MCF 10A (cell line): ENCODE data around the gene B4GALT2. TPM values are rescaled to one million over a fixed set of nuclear protein-coding genes. Genes with fewer than 3 reads are reported as not detected.

Experiments
- BruUV-seq: library from RNA; stranded (reverse); fragments of 400-500 nt; replicated peaks from 2 replicates; lab custom pipeline; 2021; lab: Mats Ljungman, UMichigan
- CTCF ChIA-PET: fragments of 300-600 bp; sonication (Branson Sonifier 250); formaldehyde crosslinking; extraction: SDS; loops from one replicate; lab custom pipeline; 2021; ENCODE audit warnings: antibody characterized with exemption, inconsistent platforms; lab: Yijun Ruan, JAX
- POLR2A ChIA-PET: fragments of 300-600, 350-650 bp; sonication (Branson Sonifier 250); formaldehyde crosslinking; extraction: SDS; loops from one replicate; lab custom pipeline; 2020; ENCODE audit warnings: antibody characterized with exemption, inconsistent platforms; lab: Yijun Ruan, JAX
- DNase-seq: peaks from one replicate; pipeline ENCODE4 v3.0.0-alpha.2; 2018; ENCODE audit not compliant: unreplicated experiment
- H3K27ac Mint-ChIP-seq: one replicate; pipeline ENCODE4 v1.8.0; 2022; ENCODE audit warnings: mild to moderate bottlenecking, low read depth, mixed read lengths; ENCODE audit not compliant: unreplicated experiment
- H3K27me3 Mint-ChIP-seq: one replicate; pipeline ENCODE4 v1.8.0; 2022; ENCODE audit warnings: mixed read lengths; ENCODE audit not compliant: insufficient read depth, unreplicated experiment
- H3K36me3 Mint-ChIP-seq: one replicate; pipeline ENCODE4 v1.8.0; 2022; ENCODE audit warnings: mild to moderate bottlenecking, moderate library complexity, mixed read lengths; ENCODE audit not compliant: insufficient read depth, unreplicated experiment
- H3K4me1 Mint-ChIP-seq: one replicate; pipeline ENCODE4 v1.8.0; 2022; ENCODE audit warnings: mixed read lengths; ENCODE audit not compliant: insufficient read depth, unreplicated experiment
- H3K4me3 Mint-ChIP-seq: one replicate; pipeline ENCODE4 v1.8.0; 2022; ENCODE audit warnings: mild to moderate bottlenecking, moderate library complexity, mixed read lengths; ENCODE audit not compliant: unreplicated experiment
- H3K9me3 Mint-ChIP-seq: one replicate; pipeline ENCODE4 v1.8.0; 2022; ENCODE audit warnings: mixed read lengths; ENCODE audit not compliant: unreplicated experiment
- intact Hi-C: fragments of 100-400 bp; cut with micrococcal nuclease; formaldehyde crosslinking; loops from 2 replicates; pipeline ENCODE4 v1.14.1; 2022
- total RNA-seq: library from RNA; stranded (reverse); gene quantifications from 2 replicates; pipeline ENCODE4 v1.2.3, GENCODE V29; 2022
- TF ChIP-seq, protein P1 (sequence below): fragments of 200-600 bp; IDR thresholded peaks from one replicate; pipeline ENCODE4 v1.8.0; 2022; ENCODE audit warnings: antibody characterized with exemption, mild to moderate bottlenecking; ENCODE audit not compliant: unreplicated experiment

B4GALT2 gene
- total RNA-seq, 1 experiment from 2014 or later: 68.4 TPM

DNA sequence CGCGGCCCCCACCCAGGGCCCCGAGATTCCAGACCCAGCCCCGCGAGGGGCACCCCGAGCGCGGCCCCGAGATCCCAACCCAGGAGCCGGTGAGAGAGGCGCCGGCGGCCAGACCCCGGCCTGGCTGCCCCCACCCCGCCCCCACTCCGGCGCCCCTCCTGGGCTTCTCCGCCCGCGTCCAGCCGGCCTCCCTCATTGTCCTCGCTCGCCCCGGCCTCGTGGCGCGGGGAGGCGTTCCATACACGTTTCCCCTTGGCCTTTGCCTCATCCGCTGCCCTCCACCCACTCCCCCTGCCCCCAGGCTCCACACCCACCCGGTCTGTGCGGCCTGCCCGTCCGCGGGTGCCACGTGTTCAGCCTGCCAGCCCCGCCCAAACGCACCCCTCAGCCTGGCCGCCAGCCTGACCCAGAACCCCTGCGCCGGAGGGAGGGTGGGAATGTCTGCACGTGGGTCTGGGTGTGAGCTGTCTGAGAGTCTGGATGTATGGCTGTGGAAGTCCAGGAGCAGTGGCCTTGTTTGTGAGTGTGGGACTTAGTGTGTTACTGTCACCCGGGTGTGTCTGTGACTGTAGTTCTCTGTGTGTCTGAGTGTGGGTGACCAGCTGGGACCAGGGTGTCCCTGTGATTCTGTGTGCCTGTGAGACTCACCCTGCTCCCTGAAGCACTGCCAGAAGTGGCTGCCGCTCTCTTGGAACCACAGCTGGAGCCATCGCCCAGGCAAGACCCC lies 681 bp downstream of the B4GALT2 start:
- ChIA-PET POLR2A (interaction anchor here (0.8 to 1.2 kb wide), 4 partner anchors 9 to 49 kb away, joined by 3 to 5 read pairs (median 3); no protein-coding TSS in a partner anchor), CTCF (interaction anchor here (0.6 to 0.7 kb wide), 2 partner anchors 25 to 1023 kb away, joined by 3 read pairs; no protein-coding TSS in a partner anchor)
- H3K27ac Mint-ChIP-seq: no peak overlapping the region
- no peaks in the 10 kb centered on the region for H3K9me3 Mint-ChIP-seq
- H3K36me3 Mint-ChIP-seq: peaks cover 28% of the 10 kb centered on the region
- peak; percentile 51 for DNase-seq
- TSS peak; percentile 64 for BruUV-seq
- no peaks in the 10 kb centered on the region for H3K27me3 Mint-ChIP-seq
- intact Hi-C loops: loop anchor here (2.0 to 5.0 kb wide), 3 partner anchors 25 to 452 kb away; no protein-coding TSS in a partner anchor
- TF ChIP-seq, protein P1, sequence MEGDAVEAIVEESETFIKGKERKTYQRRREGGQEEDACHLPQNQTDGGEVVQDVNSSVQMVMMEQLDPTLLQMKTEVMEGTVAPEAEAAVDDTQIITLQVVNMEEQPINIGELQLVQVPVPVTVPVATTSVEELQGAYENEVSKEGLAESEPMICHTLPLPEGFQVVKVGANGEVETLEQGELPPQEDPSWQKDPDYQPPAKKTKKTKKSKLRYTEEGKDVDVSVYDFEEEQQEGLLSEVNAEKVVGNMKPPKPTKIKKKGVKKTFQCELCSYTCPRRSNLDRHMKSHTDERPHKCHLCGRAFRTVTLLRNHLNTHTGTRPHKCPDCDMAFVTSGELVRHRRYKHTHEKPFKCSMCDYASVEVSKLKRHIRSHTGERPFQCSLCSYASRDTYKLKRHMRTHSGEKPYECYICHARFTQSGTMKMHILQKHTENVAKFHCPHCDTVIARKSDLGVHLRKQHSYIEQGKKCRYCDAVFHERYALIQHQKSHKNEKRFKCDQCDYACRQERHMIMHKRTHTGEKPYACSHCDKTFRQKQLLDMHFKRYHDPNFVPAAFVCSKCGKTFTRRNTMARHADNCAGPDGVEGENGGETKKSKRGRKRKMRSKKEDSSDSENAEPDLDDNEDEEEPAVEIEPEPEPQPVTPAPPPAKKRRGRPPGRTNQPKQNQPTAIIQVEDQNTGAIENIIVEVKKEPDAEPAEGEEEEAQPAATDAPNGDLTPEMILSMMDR: no peak
- H3K4me1 Mint-ChIP-seq: peaks cover 55% of the 10 kb centered on the region
- H3K4me3 Mint-ChIP-seq: peak overlapping the region; percentile 63

DNA sequence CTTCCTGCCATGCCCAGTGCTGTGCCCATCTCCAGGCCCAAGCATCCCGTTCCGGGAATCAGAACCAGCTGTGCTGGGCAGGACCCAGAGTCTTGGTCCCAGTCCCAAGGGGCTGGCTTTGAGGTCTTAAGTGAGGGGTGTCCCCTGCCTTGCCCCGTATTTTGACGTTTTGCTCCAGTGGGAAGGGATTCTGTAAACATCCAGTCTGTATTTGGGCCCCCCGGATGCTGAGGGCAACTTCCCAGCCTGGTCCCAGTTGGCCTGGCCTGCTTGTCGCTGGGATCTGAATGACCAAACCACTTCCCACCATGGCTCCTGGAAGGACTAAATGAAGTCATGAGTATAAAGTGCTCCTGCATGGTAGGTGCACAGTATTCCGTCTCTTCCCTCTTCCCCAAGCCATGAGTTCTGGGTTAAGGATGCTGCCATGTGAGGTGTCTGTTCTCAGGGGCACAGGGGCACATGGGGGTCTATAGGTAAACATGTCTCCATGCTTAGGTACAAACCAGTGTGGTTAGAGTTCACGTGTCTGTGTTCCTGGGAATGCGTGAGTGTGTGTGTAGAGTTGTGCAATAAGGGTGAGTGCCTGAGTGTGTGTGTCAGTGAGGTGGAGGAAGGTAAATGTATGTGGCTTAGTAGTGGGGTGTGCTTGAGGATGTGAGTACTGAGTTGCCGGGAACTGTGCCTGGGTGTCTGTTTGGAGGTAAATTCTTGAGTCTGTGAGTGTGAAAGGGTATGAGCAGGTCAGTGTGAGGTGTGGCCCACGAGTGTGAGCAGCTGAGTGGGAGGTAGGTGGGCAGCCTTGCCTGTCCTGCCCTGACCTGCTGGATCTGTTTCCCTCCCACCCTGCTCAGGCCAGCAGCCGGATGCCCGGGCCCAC lies 1.5 kb downstream of the B4GALT2 start:
- H3K4me3 Mint-ChIP-seq: peak overlapping the region; percentile 63
- peak; percentile 64 for DNase-seq
- CTCF ChIA-PET: interaction anchor here (0.6 to 0.7 kb wide), 2 partner anchors 25 to 1023 kb away, joined by 3 read pairs; no protein-coding TSS in a partner anchor
- POLR2A ChIA-PET: interaction anchor here (0.7 to 1.2 kb wide), 6 partner anchors 9 to 233 kb away, joined by 3 to 5 read pairs (median 3); no protein-coding TSS in a partner anchor
- no TSS peak for BruUV-seq
- H3K9me3 Mint-ChIP-seq: no peaks in the 10 kb centered on the region
- intact Hi-C loops: loop anchor here (2.0 kb wide), 2 partner anchors 24 to 218 kb away; no protein-coding TSS in a partner anchor
- peaks cover 32% of the 10 kb centered on the region for H3K36me3 Mint-ChIP-seq
- TF ChIP-seq, protein P1: no peak
- peaks cover 55% of the 10 kb centered on the region for H3K4me1 Mint-ChIP-seq
- peak overlapping the region; percentile 10 for H3K27ac Mint-ChIP-seq
- no peaks in the 10 kb centered on the region for H3K27me3 Mint-ChIP-seq

DNA sequence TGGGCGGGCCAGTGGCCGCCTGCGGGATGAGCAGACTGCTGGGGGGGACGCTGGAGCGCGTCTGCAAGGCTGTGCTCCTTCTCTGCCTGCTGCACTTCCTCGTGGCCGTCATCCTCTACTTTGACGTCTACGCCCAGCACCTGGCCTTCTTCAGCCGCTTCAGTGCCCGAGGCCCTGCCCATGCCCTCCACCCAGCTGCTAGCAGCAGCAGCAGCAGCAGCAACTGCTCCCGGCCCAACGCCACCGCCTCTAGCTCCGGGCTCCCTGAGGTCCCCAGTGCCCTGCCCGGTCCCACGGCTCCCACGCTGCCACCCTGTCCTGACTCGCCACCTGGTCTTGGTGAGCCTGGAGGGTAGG lies 2.1 kb downstream of the B4GALT2 start:
- peaks cover 55% of the 10 kb centered on the region for H3K4me1 Mint-ChIP-seq
- intact Hi-C loops: loop anchor here (2.0 kb wide), 2 partner anchors 24 to 218 kb away; no protein-coding TSS in a partner anchor
- no peaks in the 10 kb centered on the region for H3K27me3 Mint-ChIP-seq
- H3K4me3 Mint-ChIP-seq: peak overlapping the region; percentile 63
- no peak for DNase-seq
- BruUV-seq: no TSS peak
- ChIA-PET POLR2A (interaction anchor here (0.7 to 1.0 kb wide), 3 partner anchors 9 to 234 kb away, joined by 3 to 4 read pairs (median 3); no protein-coding TSS in a partner anchor), CTCF (no interaction called here)
- TF ChIP-seq, protein P1: no peak
- H3K9me3 Mint-ChIP-seq: no peaks in the 10 kb centered on the region
- H3K27ac Mint-ChIP-seq: peak overlapping the region; percentile 10
- peaks cover 37% of the 10 kb centered on the region for H3K36me3 Mint-ChIP-seq
